Endothelial cell of umbilical vein (primary cell): Measurements from ENCODE around the gene EOLA1. TPM values are rescaled to one million over a fixed set of nuclear protein-coding genes. Genes with fewer than 3 reads are reported as not detected.
A peak's percentile ranks its signal among the peaks of the same experiment; 100 is the strongest.

Source experiments
- BruUV-seq: library from RNA; stranded (reverse); fragments of 400-500 nt; replicated peaks from 2 replicates; lab custom pipeline; 2021; lab: Mats Ljungman, UMichigan
- CTCF ChIA-PET: fragments of 300-600, 350-600 bp; sonication (Branson Sonifier 250); formaldehyde crosslinking; loops from one replicate; lab custom pipeline; 2021; ENCODE audit warnings: antibody characterized with exemption, inconsistent platforms; lab: Charles Lee
- POLR2A ChIA-PET: fragments of 300-600, 350-600 bp; sonication (Branson Sonifier 250); formaldehyde crosslinking; loops from one replicate; lab custom pipeline; 2021; ENCODE audit warnings: antibody characterized with exemption, inconsistent platforms; lab: Charles Lee
- DNase-seq: peaks from one replicate; pipeline ENCODE4 v3.0.0-alpha.2; 2011; ENCODE audit warnings: low read depth, low spot score
- FAIRE-seq: peaks from 2 replicates; lab custom pipeline; 2011; peaks lifted over from hg19 to GRCh38; lab: Jason Lieb, UNC
- H2AFZ ChIP-seq: 2 replicates; pipeline ENCODE4 v1.6.0; 2012; ENCODE audit warnings: low read depth, low read length, control low read depth, inconsistent platforms
- H3K27ac ChIP-seq: 2 replicates; pipeline ENCODE4 v1.5.1; 2011; ENCODE audit warnings: low read depth, mild to moderate bottlenecking, control low read depth, low read length, moderate library complexity; ENCODE audit not compliant: insufficient read depth
- H3K27me3 ChIP-seq, 2 experiments: 2 replicates each; pipeline versions ENCODE4 v1.6.0 to v1.6.1; 2011; ENCODE audit warnings: low read length in 2 of 2, mixed read lengths in 1 of 2; ENCODE audit not compliant: control insufficient read depth in 2 of 2, insufficient read depth in 2 of 2
- H3K36me3 ChIP-seq, 2 experiments: 2 replicates in 1 of 2; 3 replicates in 1 of 2; pipeline ENCODE4 v1.5.1; 2011; ENCODE audit warnings: low read length in 2 of 2, mild to moderate bottlenecking in 1 of 2, moderate library complexity in 1 of 2; ENCODE audit not compliant: control insufficient read depth in 2 of 2, insufficient read depth in 2 of 2; ENCODE audit errors: extremely low read depth in 1 of 2
- H3K4me1 ChIP-seq: 3 replicates; pipeline ENCODE4 v1.5.1; 2011; ENCODE audit warnings: mild to moderate bottlenecking, low read length; ENCODE audit not compliant: control insufficient read depth, insufficient read depth; ENCODE audit errors: extremely low read depth
- H3K4me2 ChIP-seq: 2 replicates; pipeline ENCODE4 v1.6.1; 2011; ENCODE audit warnings: low read length, control low read depth, mixed read lengths; ENCODE audit not compliant: insufficient read depth
- H3K4me3 ChIP-seq, 3 experiments: fragments of 200-600 bp in 1 of 3; sonication (generic), shearing (Covaris generic) in 1 of 3; replicated peaks in 1 of 3; 2 replicates each; pipeline ENCODE4 v1.5.1; 2011 to 2016; ENCODE audit warnings: control low read depth in 3 of 3, low read length in 3 of 3, mild to moderate bottlenecking in 2 of 3, inconsistent platforms in 1 of 3, low read depth in 1 of 3, moderate library complexity in 1 of 3; ENCODE audit not compliant: insufficient read depth in 1 of 3
- H3K79me2 ChIP-seq: 2 replicates; pipeline ENCODE4 v1.6.0; 2012; ENCODE audit warnings: low read length, inconsistent platforms; ENCODE audit not compliant: control insufficient read depth, insufficient read depth
- H3K9ac ChIP-seq: replicated peaks from 2 replicates; pipeline ENCODE3; 2011; ENCODE audit warnings: low read length, control low read depth; ENCODE audit not compliant: insufficient read depth; ENCODE audit errors: extremely low read depth
- H3K9me1 ChIP-seq: replicated peaks from 3 replicates; pipeline ENCODE4 v1.6.0; 2011; ENCODE audit warnings: mild to moderate bottlenecking, low read length; ENCODE audit not compliant: control insufficient read depth, insufficient read depth; ENCODE audit errors: extremely low read depth
- H3K9me3 ChIP-seq: replicated peaks from 2 replicates; pipeline ENCODE4 v1.5.1; 2012; ENCODE audit warnings: low read length, inconsistent platforms; ENCODE audit not compliant: control insufficient read depth, insufficient read depth
- H4K20me1 ChIP-seq: replicated peaks from 2 replicates; pipeline ENCODE3; 2011; ENCODE audit warnings: mild to moderate bottlenecking, low read length; ENCODE audit not compliant: control insufficient read depth, insufficient read depth; ENCODE audit errors: extremely low read depth
- FOS ChIP-seq: IDR thresholded peaks from 2 replicates; pipeline ENCODE4 v1.6.1; 2011; ENCODE audit warnings: mild to moderate bottlenecking, low read length, moderate library complexity, borderline replicate concordance; ENCODE audit not compliant: insufficient read depth
- GATA2 ChIP-seq: IDR thresholded peaks from 2 replicates; pipeline ENCODE4 v1.7.0; 2011; ENCODE audit warnings: low read depth, mild to moderate bottlenecking, moderate library complexity, mixed read lengths, low read length; ENCODE audit not compliant: insufficient read length, insufficient read depth
- JUN ChIP-seq: IDR thresholded peaks from 2 replicates; pipeline ENCODE4 v1.6.1; 2011; ENCODE audit warnings: borderline replicate concordance, low read depth; ENCODE audit not compliant: insufficient read length, insufficient read depth
- MYC ChIP-seq: IDR thresholded peaks from one replicate; pipeline ENCODE4 v1.6.1; 2011; ENCODE audit warnings: mild to moderate bottlenecking, low read depth, low read length
- POLR2A ChIP-seq: IDR thresholded peaks from 2 replicates; pipeline ENCODE4 v1.6.1; 2012; ENCODE audit warnings: low read depth, mild to moderate bottlenecking, control low read depth, low read length
- dilution Hi-C: fragments of 300-500 bp; cut with MboI; formaldehyde crosslinking; loops from one replicate; pipeline ENCODE4 v1.15.0; 2019; ENCODE audit warnings: low sequenced_read_pairs; ENCODE audit not compliant: extremely low pct_ligation_motif_present
- intact Hi-C: fragments of 100-400 bp; cut with micrococcal nuclease; formaldehyde crosslinking; loops from one replicate; pipeline ENCODE4 v1.10.0; 2022
- polyA plus RNA-seq, 4 experiments: library from polyadenylated mRNA; depleted of rRNA in 3 of 4; stranded (reverse) in 3 of 4; unstranded in 1 of 4; fragments of >200 nt; gene quantifications; 2 replicates each; pipeline versions ENCODE4 v1.2.1 to v1.2.3, GENCODE V29; 2011 to 2012; ENCODE audit warnings: missing spikeins in 1 of 4
- total RNA-seq: library from RNA; stranded (reverse); gene quantifications from 2 replicates; pipeline ENCODE4 v1.2.3, GENCODE V29; 2021

Gene EOLA1
- total and polyA plus RNA-seq, 2 donors (not counting 3 experiments of a cell fraction or from before 2014, with no cell fraction given) = 12.5 to 24.6 TPM

DNA sequence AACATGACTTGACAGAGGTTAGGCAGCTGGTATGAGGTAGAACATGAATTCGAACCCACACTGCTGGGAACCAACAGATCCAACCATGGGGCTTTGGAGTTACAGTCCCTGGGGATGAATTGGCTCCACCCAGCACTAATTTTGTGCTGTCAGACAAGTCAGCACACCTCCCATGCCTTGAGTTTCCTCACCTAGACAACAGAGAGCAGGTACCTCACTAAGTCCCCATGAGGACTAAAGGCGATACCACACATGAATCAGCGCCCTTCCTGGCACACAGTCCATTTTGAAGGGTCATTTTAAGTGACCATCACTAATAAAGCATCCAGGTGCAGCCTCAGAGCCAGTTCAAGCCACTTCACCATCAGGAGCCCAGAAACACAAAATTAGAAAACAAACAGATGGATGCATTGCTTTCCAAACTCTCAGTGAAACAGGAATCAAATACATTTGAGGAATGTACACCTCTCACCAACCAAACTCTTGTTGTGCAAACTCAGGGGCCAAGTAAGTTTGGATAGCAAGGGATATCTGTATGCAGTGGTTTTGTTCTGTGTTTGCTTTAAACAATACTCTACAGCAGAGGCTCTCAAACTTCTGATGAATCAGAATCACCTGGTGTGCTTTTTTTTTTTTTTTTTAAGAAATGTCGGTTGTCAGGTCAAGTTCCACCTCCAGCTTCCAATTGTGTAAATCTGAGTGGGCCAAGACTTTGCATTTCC lies 45.8 kb upstream of the EOLA1 start:
- no peak overlapping the region for H3K27ac ChIP-seq
- POLR2A ChIA-PET = no interaction called here
- no peaks in the 10 kb centered on the region for H3K9me3 ChIP-seq
- dilution Hi-C loops = no loop called here
- no peak overlapping the region for H2AFZ ChIP-seq
- H4K20me1 ChIP-seq = no peaks in the 10 kb centered on the region
- FAIRE-seq (no peak), DNase-seq (no peak)
- no peak for TF ChIP-seq GATA2
- TF ChIP-seq POLR2A = no peak
- no peak for TF ChIP-seq JUN
- TF ChIP-seq MYC = no peak
- H3K9me1 ChIP-seq = no peaks in the 10 kb centered on the region
- H3K9ac ChIP-seq = no peak overlapping the region
- H3K27me3 ChIP-seq = no peaks in the 10 kb centered on the region
- H3K4me3 ChIP-seq = no peak overlapping the region
- H3K36me3 ChIP-seq = peaks cover 8 to 15% of the 10 kb centered on the region in 2 experiments
- no TSS peak for BruUV-seq
- no peaks in the 10 kb centered on the region for H3K79me2 ChIP-seq
- intact Hi-C loops = no loop called here
- no peak overlapping the region for H3K4me2 ChIP-seq
- H3K4me1 ChIP-seq = peaks cover 6% of the 10 kb centered on the region
- CTCF ChIA-PET = no interaction called here

DNA sequence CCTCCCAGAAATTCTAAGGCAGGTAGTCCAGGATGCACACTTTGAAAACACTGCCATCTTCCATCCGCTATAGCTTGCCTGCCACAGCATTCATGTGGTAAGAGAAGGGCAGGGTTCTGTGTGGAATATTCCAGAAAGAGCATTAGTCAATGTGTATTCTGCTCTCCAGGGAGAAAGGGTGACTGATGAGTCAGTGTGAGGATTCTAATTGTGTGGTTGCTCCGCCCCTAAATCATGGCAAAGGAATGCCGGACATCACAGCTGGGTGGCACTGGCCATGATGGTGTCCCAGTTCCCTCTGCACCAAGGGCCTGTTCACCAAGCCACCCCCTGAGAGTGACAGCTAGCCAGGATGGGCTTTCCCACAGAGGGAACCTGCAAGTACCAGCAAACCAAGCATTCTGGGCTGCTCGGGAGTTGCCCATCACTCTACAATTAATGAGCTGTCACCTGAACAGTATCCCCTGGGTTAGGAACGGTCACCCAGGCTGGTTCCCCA lies 45.2 kb upstream of the EOLA1 start:
- H3K4me2 ChIP-seq = no peak overlapping the region

More for the DNA sequence above, 45.2 kb upstream of the EOLA1 start:
- Histone ChIP-seq H4K20me1 (no peaks in the 10 kb centered on the region), H3K4me1 (peaks cover 6% of the 10 kb centered on the region), H3K4me3 (no peak overlapping the region), H3K27me3 (no peaks in the 10 kb centered on the region), H3K79me2 (no peaks in the 10 kb centered on the region), H3K9ac (no peak overlapping the region), H2AFZ (no peak overlapping the region), H3K9me3 (no peaks in the 10 kb centered on the region), H3K27ac (peak overlapping the region; percentile 8), H3K36me3 (peaks cover 8 to 15% of the 10 kb centered on the region in 2 experiments), H3K9me1 (no peaks in the 10 kb centered on the region)
- POLR2A ChIA-PET = no interaction called here
- dilution Hi-C loops (no loop called here), intact Hi-C loops (no loop called here)
- CTCF ChIA-PET = no interaction called here
- BruUV-seq = no TSS peak
- peak; percentile 54 for TF ChIP-seq FOS
- no peak for TF ChIP-seq MYC
- peak; percentile 12 for TF ChIP-seq JUN
- FAIRE-seq (peak; percentile 87), DNase-seq (peak; percentile 42)
